CD14-positive monocyte (primary cell): ENCODE measurements around the gene DPH5. TPM values are rescaled to one million over a fixed set of nuclear protein-coding genes. Genes with fewer than 3 reads are reported as not detected.
A peak's percentile ranks its signal among the peaks of the same experiment; 100 is the strongest.

Source experiments
- DNase-seq, 3 donors: peaks; one replicate each; pipeline ENCODE4 v3.0.0-alpha.2; 2011 to 2022
- H2AFZ ChIP-seq: 2 replicates; pipeline ENCODE4 v1.6.0; 2012; ENCODE audit warnings: mild to moderate bottlenecking, low read depth, low read length, inconsistent platforms; ENCODE audit not compliant: insufficient read depth, poor library complexity, severe bottlenecking
- H3K27ac ChIP-seq, 2 donors: 1 replicate in 1 of 2; 2 replicates in 1 of 2; pipeline ENCODE4 v1.5.1; 2012 to 2013; ENCODE audit warnings: low read length in 2 of 2, control low read depth in 1 of 2, inconsistent platforms in 1 of 2, low read depth in 1 of 2, mild to moderate bottlenecking in 1 of 2
- H3K27me3 ChIP-seq, 2 donors: one replicate each; pipeline versions ENCODE4 v1.6.0 to v1.6.1; 2011 to 2013; ENCODE audit warnings: low read length in 2 of 2; ENCODE audit not compliant: control insufficient read depth in 2 of 2, insufficient read depth in 2 of 2
- H3K36me3 ChIP-seq, 2 donors: replicated peaks in 1 of 2; 1 replicate in 1 of 2; 2 replicates in 1 of 2; pipeline versions ENCODE4 v1.5.1 to v1.6.1; 2012 to 2013; ENCODE audit warnings: low read length in 2 of 2, control low read depth in 1 of 2, inconsistent platforms in 1 of 2, mild to moderate bottlenecking in 1 of 2; ENCODE audit not compliant: insufficient read depth in 2 of 2, control insufficient read depth in 1 of 2
- H3K4me1 ChIP-seq, 2 donors: 1 replicate in 1 of 2; 2 replicates in 1 of 2; pipeline versions ENCODE4 v1.5.1 to v1.6.1; 2012 to 2013; ENCODE audit warnings: low read length in 2 of 2, control low read depth in 1 of 2, inconsistent platforms in 1 of 2, mild to moderate bottlenecking in 1 of 2, moderate library complexity in 1 of 2; ENCODE audit not compliant: insufficient read depth in 2 of 2, control insufficient read depth in 1 of 2
- H3K4me2 ChIP-seq: replicated peaks from 2 replicates; pipeline ENCODE3; 2012; ENCODE audit warnings: low read length, moderate library complexity, mild to moderate bottlenecking; ENCODE audit not compliant: poor library complexity, severe bottlenecking; ENCODE audit errors: extremely low read depth
- H3K4me3 ChIP-seq, 3 experiments: fragments of 200-600 bp in 1 of 3; sonication (generic) in 1 of 3; replicated peaks in 1 of 3; 1 replicate in 2 of 3; 2 replicates in 1 of 3; pipeline ENCODE4 v1.5.1; 2011 to 2013; ENCODE audit warnings: low read length in 3 of 3, mild to moderate bottlenecking in 3 of 3, control low read depth in 2 of 3, low read depth in 2 of 3, inconsistent platforms in 1 of 3, moderate library complexity in 1 of 3
- H3K79me2 ChIP-seq: 2 replicates; pipeline ENCODE4 v1.6.0; 2012; ENCODE audit warnings: mild to moderate bottlenecking, control low read depth, inconsistent platforms, low read length, moderate library complexity; ENCODE audit not compliant: insufficient read depth
- H3K9ac ChIP-seq: 2 replicates; pipeline ENCODE4 v1.6.0; 2017; ENCODE audit warnings: low read length, mild to moderate bottlenecking; ENCODE audit not compliant: insufficient read depth, poor library complexity, severe bottlenecking
- H3K9me3 ChIP-seq, 2 donors: replicated peaks in 1 of 2; 1 replicate in 1 of 2; 2 replicates in 1 of 2; pipeline versions ENCODE4 v1.5.1 to v1.6.1; 2012 to 2013; ENCODE audit warnings: low read length in 2 of 2, control low read depth in 1 of 2; ENCODE audit not compliant: control insufficient read depth in 1 of 2, insufficient read depth in 1 of 2
- H4K20me1 ChIP-seq: 2 replicates; pipeline ENCODE4 v1.6.0; 2012; ENCODE audit warnings: mild to moderate bottlenecking, low read length, control low read depth, moderate library complexity; ENCODE audit not compliant: insufficient read depth
- H3K27ac Mint-ChIP-seq, 7 donors: one replicate each; pipeline ENCODE4 v1.8.0; 2020; ENCODE audit warnings: mild to moderate bottlenecking in 7 of 7, mixed read lengths in 7 of 7, moderate library complexity in 6 of 7, inconsistent platforms in 2 of 7
- H3K27me3 Mint-ChIP-seq, 3 donors: one replicate each; pipeline ENCODE4 v1.8.0; 2021 to 2022; ENCODE audit warnings: low read depth in 3 of 3, mild to moderate bottlenecking in 3 of 3, mixed read lengths in 3 of 3, moderate library complexity in 3 of 3, inconsistent platforms in 1 of 3
- H3K36me3 Mint-ChIP-seq, 2 donors: one replicate each; pipeline ENCODE4 v1.8.0; 2020; ENCODE audit warnings: mixed read lengths in 2 of 2, inconsistent platforms in 1 of 2, mild to moderate bottlenecking in 1 of 2
- H3K4me1 Mint-ChIP-seq: one replicate; pipeline ENCODE4 v1.8.0; 2020; ENCODE audit warnings: mild to moderate bottlenecking, mixed read lengths
- H3K4me3 Mint-ChIP-seq, 2 donors: one replicate each; pipeline ENCODE4 v1.8.0; 2020; ENCODE audit warnings: mild to moderate bottlenecking in 2 of 2, mixed read lengths in 2 of 2, moderate library complexity in 1 of 2
- H3K9me3 Mint-ChIP-seq, 7 donors: one replicate each; pipeline ENCODE4 v1.8.0; 2020 to 2022; ENCODE audit warnings: mixed read lengths in 7 of 7, mild to moderate bottlenecking in 6 of 7, moderate library complexity in 6 of 7, inconsistent platforms in 2 of 7
- CTCF ChIP-seq: fragments of 200-600 bp; IDR thresholded peaks from one replicate; pipeline ENCODE4 v1.8.0; 2022; ENCODE audit warnings: antibody characterized with exemption, mild to moderate bottlenecking
- WGBS: methylation state at CpG from one replicate; pipeline ENCODE4 v1.1.5; 2013; ENCODE audit warnings: missing lambda C conversion rate; ENCODE audit not compliant: insufficient coverage; 5-methylcytosine and 5-hydroxymethylcytosine counted together
- intact Hi-C, 2 donors: fragments of 100-400 bp; cut with micrococcal nuclease; formaldehyde crosslinking; loops; one replicate each; pipeline versions ENCODE4 v1.15.0 to v1.15.1; 2023
- polyA plus RNA-seq, 3 donors: library from polyadenylated mRNA; depleted of rRNA in 1 of 3; unstranded in 2 of 3; stranded (reverse) in 1 of 3; fragments of 300-500 nt in 2 of 3; fragments of >200 nt in 1 of 3; fragmentation: Illumina TruSeq in 2 of 3; gene quantifications; 1 replicate in 2 of 3; 2 replicates in 1 of 3; pipeline ENCODE4 v1.2.3, GENCODE V29; 2012 to 2021

DPH5 gene
- polyA plus RNA-seq, 3 donors: 10.3 to 14.3 (median 12.0) TPM

- Mint-ChIP-seq H3K27me3 (no peaks in the 10 kb centered on the region), H3K4me1 (peaks cover 43% of the 10 kb centered on the region), H3K27ac (peak overlapping the region; percentile 84 to 96 (median 91)), H3K36me3 (peaks cover 0 to 2% of the 10 kb centered on the region in 2 donors), H3K4me3 (peak overlapping the region; percentile 95 to 99), H3K9me3 (no peaks in the 10 kb centered on the region)
- TF ChIP-seq CTCF: no peak
- peak overlapping the region; percentile 93 for H2AFZ ChIP-seq
- peak overlapping the region in 1 of 2 donors; percentile 95 for H3K27ac ChIP-seq
- H3K4me3 ChIP-seq: peak overlapping the region; percentile 80 to 92 (median 89)
- H3K79me2 ChIP-seq: peaks cover 35% of the 10 kb centered on the region
- no peaks in the 10 kb centered on the region for H3K9me3 ChIP-seq
- intact Hi-C loops: loop anchor here in 1 of 2 donors (10.0 kb wide), 1 partner anchor 218 kb away; no protein-coding TSS in a partner anchor
- H3K9ac ChIP-seq: peak overlapping the region; percentile 83
- peak overlapping the region; percentile 84 for H3K4me2 ChIP-seq
- peaks cover 24 to 43% of the 10 kb centered on the region in 2 donors for H3K4me1 ChIP-seq
- 89% methylated on average over 2 of the region's 5 CpGs for WGBS
- no peaks in the 10 kb centered on the region for H3K36me3 ChIP-seq
- no peaks in the 10 kb centered on the region for H4K20me1 ChIP-seq
- no peak for DNase-seq
- H3K27me3 ChIP-seq: no peaks in the 10 kb centered on the region
These were observed 825 bp upstream of the DPH5 start for GRCh38 chr1:101026430-101026788.

- Histone ChIP-seq H3K9me3 (no peaks in the 10 kb centered on the region), H3K4me3 (peak overlapping the region; percentile 80 to 92 (median 89)), H3K79me2 (peaks cover 35% of the 10 kb centered on the region), H3K27ac (peak overlapping the region; percentile 75 to 95), H3K36me3 (peaks cover 0 to 6% of the 10 kb centered on the region in 2 donors), H3K4me1 (peaks cover 25 to 43% of the 10 kb centered on the region in 2 donors), H2AFZ (peak overlapping the region; percentile 93), H4K20me1 (no peaks in the 10 kb centered on the region), H3K4me2 (peak overlapping the region; percentile 84), H3K27me3 (no peaks in the 10 kb centered on the region), H3K9ac (peak overlapping the region; percentile 83)
- H3K36me3 Mint-ChIP-seq: peaks cover 4 to 5% of the 10 kb centered on the region in 2 donors
- no peaks in the 10 kb centered on the region for H3K27me3 Mint-ChIP-seq
- peaks cover 0 to 2% (median 0%) of the 10 kb centered on the region in 7 donors for H3K9me3 Mint-ChIP-seq
- H3K27ac Mint-ChIP-seq: peak overlapping the region; percentile 84 to 96 (median 94)
- no peak for DNase-seq
- intact Hi-C loops: loop anchor here in 1 of 2 donors (10.0 kb wide), 1 partner anchor 220 kb away; no protein-coding TSS in a partner anchor
- 0% methylated on average over 7 of the region's 9 CpGs for WGBS
- no peak for TF ChIP-seq CTCF
- peaks cover 44% of the 10 kb centered on the region for H3K4me1 Mint-ChIP-seq
- H3K4me3 Mint-ChIP-seq: peak overlapping the region; percentile 95 to 99
These were observed 314 bp downstream of the DPH5 start for GRCh38 chr1:101025283-101025656.
